CD4-positive, alpha-beta T cell (primary cell): ENCODE measurements around the gene EXPH5. TPM values are rescaled to one million over a fixed set of nuclear protein-coding genes. Genes with fewer than 3 reads are reported as not detected.

Experiments used
- ATAC-seq: fragments of 200-7000 bp; cut with Tn5 transposase; one replicate; pipeline ENCODE4 v1.10.0; 2022; ENCODE audit warnings: mild to moderate bottlenecking; ENCODE audit not compliant: poor library complexity
- CTCF ChIA-PET: fragments of 350-600 bp; sonication (Branson Sonifier 250); formaldehyde crosslinking; loops from one replicate; lab custom pipeline; 2021; ENCODE audit warnings: antibody characterized with exemption, inconsistent platforms; lab: Charles Lee
- POLR2A ChIA-PET: fragments of 350-600 bp; sonication (Branson Sonifier 250); formaldehyde crosslinking; loops from one replicate; lab custom pipeline; 2021; ENCODE audit warnings: antibody characterized with exemption, inconsistent platforms; lab: Charles Lee
- DNase-seq, 14 experiments: peaks; one replicate each; pipeline ENCODE4 v3.0.0-alpha.2; 2013 to 2020; ENCODE audit warnings: mixed read lengths in 2 of 14
- H3K27ac ChIP-seq, 2 donors: one replicate each; pipeline versions ENCODE4 v1.5.1 to v1.7.0; 2013; ENCODE audit warnings: low read length in 2 of 2, low read depth in 1 of 2, mild to moderate bottlenecking in 1 of 2
- H3K27me3 ChIP-seq, 2 experiments: 1 replicate in 1 of 2; 2 replicates in 1 of 2; pipeline versions ENCODE4 v1.6.1 to v1.7.0; 2013; ENCODE audit warnings: low read length in 2 of 2, control low read depth in 1 of 2, mild to moderate bottlenecking in 1 of 2, moderate library complexity in 1 of 2; ENCODE audit not compliant: insufficient read depth in 2 of 2, control insufficient read depth in 1 of 2
- H3K36me3 ChIP-seq: one replicate; pipeline ENCODE4 v1.6.1; 2013; ENCODE audit warnings: low read length, control low read depth; ENCODE audit not compliant: insufficient read depth
- H3K4me1 ChIP-seq: one replicate; pipeline ENCODE4 v1.6.1; 2013; ENCODE audit warnings: low read length, control low read depth; ENCODE audit not compliant: insufficient read depth
- H3K4me3 ChIP-seq: one replicate; pipeline ENCODE4 v1.5.1; 2013; ENCODE audit warnings: mild to moderate bottlenecking, low read length, moderate library complexity
- H3K9me3 ChIP-seq, 2 experiments: 1 replicate in 1 of 2; 2 replicates in 1 of 2; pipeline versions ENCODE4 v1.6.1 to v1.7.0; 2013; ENCODE audit warnings: low read length in 2 of 2, mild to moderate bottlenecking in 2 of 2, control low read depth in 1 of 2, moderate library complexity in 1 of 2; ENCODE audit not compliant: control insufficient read depth in 1 of 2, insufficient read depth in 1 of 2
- H3K27ac Mint-ChIP-seq: one replicate; pipeline ENCODE4 v1.8.0; 2020; ENCODE audit warnings: mixed read lengths
- H3K27me3 Mint-ChIP-seq: one replicate; pipeline ENCODE4 v1.8.0; 2021; ENCODE audit warnings: mixed read lengths
- H3K36me3 Mint-ChIP-seq: one replicate; pipeline ENCODE4 v1.8.0; 2021; ENCODE audit warnings: low read depth, mixed read lengths
- H3K4me1 Mint-ChIP-seq: one replicate; pipeline ENCODE4 v1.8.0; 2021; ENCODE audit warnings: low read depth, mixed read lengths
- H3K4me3 Mint-ChIP-seq: one replicate; pipeline ENCODE4 v1.8.0; 2020; ENCODE audit warnings: mild to moderate bottlenecking, mixed read lengths
- H3K9me3 Mint-ChIP-seq: one replicate; pipeline ENCODE4 v1.8.0; 2020; ENCODE audit warnings: mixed read lengths
- intact Hi-C, 2 experiments: fragments of 100-400 bp; cut with DNase I in 1 of 2; cut with micrococcal nuclease in 1 of 2; formaldehyde crosslinking; loops; one replicate each; pipeline versions ENCODE4 v1.15.1 to v1.9.0; 2023 to 2025; cut with DNase I, micrococcal nuclease
- total RNA-seq, 174 experiments: library from RNA in 2 of 174; stranded (reverse) in 2 of 174; gene quantifications; one replicate each; pipeline ENCODE4 v1.2.3 and lab custom pipeline; 2021 to 2026
- TF ChIP-seq, protein P1 (sequence below): fragments of 200-600 bp; IDR thresholded peaks from one replicate; pipeline ENCODE4 v1.8.0; 2022; ENCODE audit warnings: antibody characterized with exemption, mild to moderate bottlenecking

EXPH5 gene
- total RNA-seq, 2 experiments from 2014 or later, result 2.0 to 3.7 TPM

DNA sequence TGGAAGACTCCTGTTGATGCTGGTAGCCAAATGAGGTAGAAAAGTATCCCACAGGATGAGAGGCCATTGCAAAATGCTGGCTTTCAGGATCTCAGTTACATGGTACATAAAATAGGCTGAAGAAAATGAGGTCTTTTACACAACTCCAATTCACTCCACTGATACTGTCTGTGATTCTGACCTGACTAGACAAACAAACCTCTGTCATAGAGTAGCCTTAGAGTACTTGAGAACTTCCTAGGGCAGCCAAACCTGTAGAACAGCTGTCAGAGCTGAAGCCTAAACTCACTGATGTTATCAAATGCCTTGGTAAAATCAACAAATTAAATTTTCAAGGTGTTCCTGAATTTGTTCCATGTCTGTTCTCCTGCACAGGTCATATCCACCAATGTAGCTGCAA is 69.1 kb downstream of the EXPH5 start:
- no peaks in the 10 kb centered on the region for H3K27me3 Mint-ChIP-seq
- H3K4me1 Mint-ChIP-seq, result no peaks in the 10 kb centered on the region
- POLR2A ChIA-PET, result interaction anchor here (0.6 kb wide), 1 partner anchor 8 kb away, joined by 3 read pairs; no protein-coding TSS in a partner anchor
- no peaks in the 10 kb centered on the region for H3K9me3 Mint-ChIP-seq
- ATAC-seq (no peak), DNase-seq (no peak)
- Histone ChIP-seq H3K27ac (no peak overlapping the region), H3K9me3 (no peaks in the 10 kb centered on the region), H3K27me3 (no peaks in the 10 kb centered on the region), H3K4me1 (no peaks in the 10 kb centered on the region), H3K36me3 (no peaks in the 10 kb centered on the region), H3K4me3 (no peak overlapping the region)
- intact Hi-C loops, result no loop called here
- CTCF ChIA-PET, result no interaction called here
- TF ChIP-seq, protein P1, sequence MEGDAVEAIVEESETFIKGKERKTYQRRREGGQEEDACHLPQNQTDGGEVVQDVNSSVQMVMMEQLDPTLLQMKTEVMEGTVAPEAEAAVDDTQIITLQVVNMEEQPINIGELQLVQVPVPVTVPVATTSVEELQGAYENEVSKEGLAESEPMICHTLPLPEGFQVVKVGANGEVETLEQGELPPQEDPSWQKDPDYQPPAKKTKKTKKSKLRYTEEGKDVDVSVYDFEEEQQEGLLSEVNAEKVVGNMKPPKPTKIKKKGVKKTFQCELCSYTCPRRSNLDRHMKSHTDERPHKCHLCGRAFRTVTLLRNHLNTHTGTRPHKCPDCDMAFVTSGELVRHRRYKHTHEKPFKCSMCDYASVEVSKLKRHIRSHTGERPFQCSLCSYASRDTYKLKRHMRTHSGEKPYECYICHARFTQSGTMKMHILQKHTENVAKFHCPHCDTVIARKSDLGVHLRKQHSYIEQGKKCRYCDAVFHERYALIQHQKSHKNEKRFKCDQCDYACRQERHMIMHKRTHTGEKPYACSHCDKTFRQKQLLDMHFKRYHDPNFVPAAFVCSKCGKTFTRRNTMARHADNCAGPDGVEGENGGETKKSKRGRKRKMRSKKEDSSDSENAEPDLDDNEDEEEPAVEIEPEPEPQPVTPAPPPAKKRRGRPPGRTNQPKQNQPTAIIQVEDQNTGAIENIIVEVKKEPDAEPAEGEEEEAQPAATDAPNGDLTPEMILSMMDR, result no peak
- H3K4me3 Mint-ChIP-seq, result no peak overlapping the region
- H3K27ac Mint-ChIP-seq, result no peak overlapping the region
- peaks cover 4% of the 10 kb centered on the region for H3K36me3 Mint-ChIP-seq

DNA sequence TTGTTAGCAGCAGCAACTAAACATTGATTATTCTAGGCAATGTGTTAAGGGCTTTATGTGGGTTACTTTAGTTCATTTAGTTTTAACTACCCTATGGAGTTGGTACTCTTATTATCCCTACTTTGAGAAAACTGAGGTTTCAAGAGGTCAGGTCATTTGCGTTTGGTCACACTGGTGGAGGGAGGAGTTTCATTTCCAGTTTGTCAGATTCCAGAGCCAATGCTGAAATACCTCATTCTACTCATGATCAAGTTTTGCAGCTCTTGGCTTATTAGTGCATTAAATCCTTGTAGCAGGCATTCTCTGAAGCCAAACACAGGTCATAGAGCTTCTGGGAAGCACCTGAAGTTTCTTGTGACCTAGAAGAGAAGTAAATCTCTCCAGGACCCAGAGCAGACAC is 71.2 kb downstream of the EXPH5 start:
- Histone ChIP-seq H3K4me3 (no peak overlapping the region), H3K9me3 (no peaks in the 10 kb centered on the region), H3K27me3 (no peaks in the 10 kb centered on the region), H3K36me3 (no peaks in the 10 kb centered on the region), H3K4me1 (no peaks in the 10 kb centered on the region), H3K27ac (no peak overlapping the region)
- peaks cover 2% of the 10 kb centered on the region for H3K36me3 Mint-ChIP-seq
- ChIA-PET POLR2A (no interaction called here), CTCF (no interaction called here)
- DNase-seq (no peak), ATAC-seq (no peak)
- no peaks in the 10 kb centered on the region for H3K4me1 Mint-ChIP-seq
- H3K27ac Mint-ChIP-seq, result no peak overlapping the region
- TF ChIP-seq, protein P1, result no peak
- no peak overlapping the region for H3K4me3 Mint-ChIP-seq
- no peaks in the 10 kb centered on the region for H3K9me3 Mint-ChIP-seq
- no peaks in the 10 kb centered on the region for H3K27me3 Mint-ChIP-seq
- intact Hi-C loops, result no loop called here

DNA sequence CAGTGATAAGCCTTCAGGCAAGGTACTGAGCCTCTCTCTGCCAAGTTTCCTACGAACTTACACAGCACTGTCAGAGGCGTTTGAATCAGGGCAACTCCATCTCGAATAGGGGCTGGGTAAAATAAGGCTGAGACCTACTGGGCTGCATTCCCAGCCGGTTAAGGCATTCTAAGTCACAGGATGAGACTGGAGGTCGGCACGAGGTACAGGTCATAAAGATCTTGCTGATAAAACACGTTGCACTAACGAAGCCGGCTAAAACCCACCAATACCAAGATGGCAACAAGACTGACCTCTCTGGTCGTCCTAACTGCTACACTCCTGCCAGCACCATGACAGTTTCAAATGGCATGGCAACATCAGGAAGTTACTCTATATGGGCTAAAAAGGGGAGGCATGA is 75.0 kb downstream of the EXPH5 start:
- TF ChIP-seq, protein P1, result no peak
- peaks cover 3% of the 10 kb centered on the region for H3K36me3 ChIP-seq
- no peak for DNase-seq
- no peak for ATAC-seq
- H3K27ac Mint-ChIP-seq, result no peak overlapping the region
- no peaks in the 10 kb centered on the region for H3K9me3 Mint-ChIP-seq
- no peaks in the 10 kb centered on the region for H3K4me1 ChIP-seq
- no peak overlapping the region for H3K4me3 Mint-ChIP-seq
- peaks cover 17% of the 10 kb centered on the region for H3K36me3 Mint-ChIP-seq
- no peak overlapping the region for H3K4me3 ChIP-seq
- peaks cover 5% of the 10 kb centered on the region for H3K27me3 Mint-ChIP-seq
- H3K27me3 ChIP-seq, result no peaks in the 10 kb centered on the region
- intact Hi-C loops, result no loop called here
- no peak overlapping the region for H3K27ac ChIP-seq
- no peaks in the 10 kb centered on the region for H3K4me1 Mint-ChIP-seq
- POLR2A ChIA-PET, result no interaction called here
- H3K9me3 ChIP-seq, result no peaks in the 10 kb centered on the region
- CTCF ChIA-PET, result no interaction called here
